PC-3 (cell line): Measurements from ENCODE around the gene CDH26.

ENCODE experiments used
- EZH2 ChIP-seq: fragments of 300-600 bp; sonication (generic); IDR thresholded peaks from one replicate; pipeline ENCODE4 v1.6.1; 2017; ENCODE audit warnings: antibody characterized with exemption, mild to moderate bottlenecking, low read length; ENCODE audit not compliant: unreplicated experiment
- EZH2phosphoT487 ChIP-seq: fragments of 300-600 bp; sonication (generic); IDR thresholded peaks from 2 replicates; pipeline ENCODE4 v1.6.1; 2018; ENCODE audit warnings: mild to moderate bottlenecking, antibody characterized with exemption, low read length, borderline replicate concordance
- TF ChIP-seq, protein P1 (sequence below): fragments of 300-600 bp; sonication (generic); conservative IDR thresholded peaks from 2 replicates; pipeline ENCODE4 v1.5.1; 2017; ENCODE audit warnings: antibody characterized with exemption, low read depth, mild to moderate bottlenecking, low read length

DNA sequence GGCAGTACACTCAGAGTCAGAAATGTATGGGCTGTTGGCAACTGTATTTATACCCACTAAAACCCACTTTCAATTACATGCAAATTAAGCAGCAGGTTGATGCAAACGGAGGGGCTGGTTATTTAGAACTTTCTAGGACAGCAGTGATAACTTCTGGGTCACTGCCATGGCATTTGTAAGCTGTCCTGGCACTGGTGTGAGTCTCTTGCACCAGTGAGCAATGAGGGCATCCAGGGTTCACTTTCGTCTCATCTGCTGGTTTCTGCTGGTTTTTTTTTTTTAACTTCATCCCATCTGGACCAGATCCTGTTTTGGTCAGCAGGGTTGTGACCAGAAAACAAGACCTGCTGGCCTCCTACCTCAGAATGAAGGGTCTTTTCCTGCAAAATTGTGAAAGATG is 49.2 kb downstream of the CDH26 start:
- TF ChIP-seq EZH2, result no peak
- TF ChIP-seq, protein P1, sequence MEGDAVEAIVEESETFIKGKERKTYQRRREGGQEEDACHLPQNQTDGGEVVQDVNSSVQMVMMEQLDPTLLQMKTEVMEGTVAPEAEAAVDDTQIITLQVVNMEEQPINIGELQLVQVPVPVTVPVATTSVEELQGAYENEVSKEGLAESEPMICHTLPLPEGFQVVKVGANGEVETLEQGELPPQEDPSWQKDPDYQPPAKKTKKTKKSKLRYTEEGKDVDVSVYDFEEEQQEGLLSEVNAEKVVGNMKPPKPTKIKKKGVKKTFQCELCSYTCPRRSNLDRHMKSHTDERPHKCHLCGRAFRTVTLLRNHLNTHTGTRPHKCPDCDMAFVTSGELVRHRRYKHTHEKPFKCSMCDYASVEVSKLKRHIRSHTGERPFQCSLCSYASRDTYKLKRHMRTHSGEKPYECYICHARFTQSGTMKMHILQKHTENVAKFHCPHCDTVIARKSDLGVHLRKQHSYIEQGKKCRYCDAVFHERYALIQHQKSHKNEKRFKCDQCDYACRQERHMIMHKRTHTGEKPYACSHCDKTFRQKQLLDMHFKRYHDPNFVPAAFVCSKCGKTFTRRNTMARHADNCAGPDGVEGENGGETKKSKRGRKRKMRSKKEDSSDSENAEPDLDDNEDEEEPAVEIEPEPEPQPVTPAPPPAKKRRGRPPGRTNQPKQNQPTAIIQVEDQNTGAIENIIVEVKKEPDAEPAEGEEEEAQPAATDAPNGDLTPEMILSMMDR, result no peak
- TF ChIP-seq EZH2phosphoT487, result no peak
